ENCODE measurements around the gene FBXL5.

Gene FBXL5

GRCh38 chr4:15557786-15558550 lies 97.2 kb downstream of the FBXL5 start:
- no peak for DNase-seq

GRCh38 chr4:15556511-15557092 lies 98.6 kb downstream of the FBXL5 start:
- no peak for DNase-seq

Measured in fibroblast of skin of scalp (primary cell).